ENCODE measurements around the gene ACBD6.

ACBD6 gene

DNA sequence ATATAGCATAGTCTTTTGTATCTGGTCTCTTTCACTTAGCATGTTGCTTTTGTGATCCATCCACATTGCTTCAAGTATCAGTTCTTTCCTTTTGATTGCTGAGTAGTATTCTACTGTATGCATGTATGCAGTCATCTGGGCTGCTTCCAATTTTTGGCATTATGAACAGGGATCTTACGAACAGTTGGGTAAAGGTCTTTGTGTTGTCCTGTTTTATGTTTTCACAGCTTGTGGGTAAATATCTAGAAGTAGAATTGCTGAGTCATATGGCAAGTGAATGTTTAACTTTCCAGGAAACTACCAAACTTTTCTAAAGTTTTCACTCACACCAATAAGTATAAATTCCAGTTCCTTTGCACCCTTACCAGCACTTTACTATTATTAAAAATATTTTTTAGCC is 211.4 kb downstream of the ACBD6 start:
- no peak for DNase-seq (ENCODE audit: low spot score)

DNA sequence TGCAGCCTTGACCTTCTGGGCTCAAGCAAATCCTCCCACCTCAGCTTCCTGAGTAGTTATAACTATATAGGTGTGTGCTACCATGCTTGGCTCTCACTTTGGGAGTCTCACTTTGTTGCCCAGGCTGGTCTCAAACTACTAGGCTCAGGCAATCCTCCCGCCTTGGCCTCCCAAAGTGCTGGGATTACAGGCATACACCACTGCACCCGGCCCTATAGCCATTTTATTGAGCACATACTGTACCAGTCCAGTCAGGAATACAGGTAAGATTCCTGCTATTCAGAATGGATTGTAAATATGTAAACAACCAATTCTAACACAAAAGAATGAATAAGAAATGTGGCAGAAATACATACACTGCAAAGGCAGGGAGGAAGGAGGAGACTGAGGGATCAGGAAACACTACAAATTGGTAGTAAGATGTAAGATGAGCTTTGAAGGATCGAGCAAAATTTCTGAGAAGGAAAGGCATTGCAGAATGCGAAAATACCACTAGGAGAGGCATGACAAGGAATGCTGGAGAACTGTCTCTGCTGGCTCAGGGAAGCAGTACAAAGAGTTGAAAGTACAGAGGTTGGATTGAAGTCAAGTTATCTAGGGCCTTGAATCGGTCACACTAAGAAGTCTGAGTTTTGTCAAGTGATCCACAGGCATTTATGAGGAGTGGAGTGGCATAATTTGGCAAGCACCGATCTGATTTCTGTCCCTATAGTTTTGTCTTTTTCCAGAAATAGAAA is 211.9 kb downstream of the ACBD6 start:
- no peak for DNase-seq (ENCODE audit: low spot score)

DNA sequence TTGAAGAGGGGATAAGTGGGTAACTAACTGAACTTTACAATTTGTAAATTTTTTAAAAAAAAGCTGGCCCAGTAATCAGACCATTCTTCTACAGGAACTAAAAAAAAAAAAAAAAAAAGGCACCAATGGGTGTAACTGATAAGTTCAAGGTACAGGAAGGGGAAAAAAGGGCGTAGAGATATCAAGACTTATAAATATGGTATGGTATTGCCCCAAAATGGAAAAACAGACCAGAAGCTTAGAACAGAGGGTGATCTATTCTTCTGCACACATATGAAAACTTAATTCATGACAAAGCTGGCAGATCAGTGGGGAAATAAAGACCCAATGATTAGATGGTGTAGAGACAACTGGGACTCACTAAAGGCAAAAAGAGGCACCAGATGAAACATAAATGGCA is 213.4 kb downstream of the ACBD6 start:
- DNase-seq (ENCODE audit: low spot score) = no peak

DNA sequence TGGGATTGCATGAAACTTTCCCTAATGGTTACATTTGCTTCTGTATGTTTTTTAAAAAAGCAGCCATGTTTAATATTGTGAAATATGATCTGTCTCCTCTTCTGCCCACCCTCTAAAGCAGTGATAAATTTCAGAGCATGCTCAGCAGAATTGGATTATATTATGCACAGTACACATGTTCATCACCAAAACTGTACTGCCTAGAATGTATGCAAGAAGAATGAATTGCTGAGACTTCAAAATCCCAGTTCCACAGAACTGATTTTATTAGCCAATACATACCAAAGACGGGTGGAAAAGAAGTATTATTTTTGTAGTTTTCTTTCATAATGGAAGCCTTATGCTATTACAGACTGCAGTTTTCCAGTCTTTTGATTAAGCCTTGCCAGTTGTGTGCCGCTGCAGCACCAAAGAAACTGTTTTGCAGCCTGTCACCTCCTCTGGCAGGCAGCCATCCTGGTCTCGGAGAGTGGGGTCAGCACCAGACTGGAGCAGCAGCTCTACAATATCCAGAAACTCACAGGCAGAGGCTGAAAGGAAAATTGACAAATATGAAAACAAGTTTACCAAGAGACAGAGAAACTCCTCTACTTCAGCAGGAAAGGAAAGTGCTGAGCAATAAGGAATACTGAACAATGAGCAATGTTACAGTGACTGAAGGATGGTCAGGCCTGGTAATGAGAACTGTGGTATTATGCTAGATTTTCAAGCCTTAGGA is 214.2 kb downstream of the ACBD6 start:
- DNase-seq (ENCODE audit: low spot score) = no peak

DNA sequence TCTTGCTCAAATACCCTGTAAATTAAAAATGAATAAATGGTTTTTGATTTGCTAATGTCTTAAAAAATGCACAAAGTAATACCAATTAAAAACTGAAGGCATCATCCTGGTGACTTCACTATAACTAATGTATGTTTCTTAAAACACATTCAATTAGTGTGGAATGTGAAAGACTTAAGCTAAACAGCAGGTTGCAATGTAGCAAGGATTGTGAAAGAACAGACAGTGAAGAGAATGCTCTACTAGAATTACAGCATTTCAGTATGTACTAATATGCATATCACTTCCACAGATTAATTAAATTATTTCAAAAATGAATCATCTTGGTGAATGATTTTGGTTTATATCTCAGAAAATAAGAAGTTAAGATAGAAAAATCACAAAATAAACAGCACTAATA is 216.0 kb downstream of the ACBD6 start:
- no peak for DNase-seq (ENCODE audit: low spot score)

DNA sequence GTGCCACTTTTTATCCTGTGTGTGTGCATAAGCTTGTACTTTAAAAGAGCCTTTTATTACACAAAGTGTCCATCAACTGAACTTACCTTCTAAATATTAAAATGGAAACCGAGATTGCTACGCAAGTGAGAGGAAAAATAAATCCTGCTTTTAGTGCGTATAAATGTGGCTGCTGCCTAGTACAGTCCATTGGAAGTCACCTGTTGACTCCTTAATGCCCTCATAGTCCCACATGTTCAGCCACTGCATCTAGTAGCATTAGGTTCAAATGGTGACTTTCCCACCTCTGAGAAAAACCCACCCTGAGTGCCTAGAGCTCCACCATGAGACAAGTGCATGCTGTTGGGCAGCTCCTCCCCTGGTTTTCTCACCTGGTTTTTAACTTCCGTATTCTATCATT is 219.3 kb downstream of the ACBD6 start:
- DNase-seq (ENCODE audit: low spot score) = no peak

DNA sequence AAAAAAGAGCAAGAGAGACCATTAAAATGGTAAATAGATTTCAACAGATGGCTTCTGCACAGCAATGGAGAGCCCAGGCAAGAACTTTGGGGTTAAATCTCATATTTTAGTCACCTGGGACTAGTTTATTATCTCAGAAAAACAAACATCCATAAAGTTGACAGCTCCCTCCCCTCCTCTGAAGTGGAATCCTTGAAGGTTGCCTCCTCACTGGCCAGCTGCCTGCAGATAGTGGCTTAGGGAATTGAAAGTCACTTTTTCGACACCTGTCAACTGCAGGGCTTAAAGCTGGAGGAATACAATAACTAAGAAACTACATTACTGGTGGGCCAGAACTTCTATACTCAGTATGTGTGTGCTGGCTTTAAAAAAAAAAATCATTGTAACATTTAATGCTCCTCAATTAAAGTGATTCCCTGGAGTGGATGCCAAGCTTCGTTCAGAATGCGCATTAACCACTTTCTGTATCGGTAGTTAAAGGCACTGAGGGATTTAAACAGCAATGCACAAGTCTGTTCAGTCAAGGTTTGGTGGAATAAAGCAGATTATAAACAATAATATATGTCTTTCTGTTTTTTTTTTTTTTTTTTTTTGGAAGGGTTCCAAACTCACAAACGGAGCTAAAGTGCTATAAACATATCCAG is 219.9 kb downstream of the ACBD6 start:
- no peak for DNase-seq (ENCODE audit: low spot score)

DNA sequence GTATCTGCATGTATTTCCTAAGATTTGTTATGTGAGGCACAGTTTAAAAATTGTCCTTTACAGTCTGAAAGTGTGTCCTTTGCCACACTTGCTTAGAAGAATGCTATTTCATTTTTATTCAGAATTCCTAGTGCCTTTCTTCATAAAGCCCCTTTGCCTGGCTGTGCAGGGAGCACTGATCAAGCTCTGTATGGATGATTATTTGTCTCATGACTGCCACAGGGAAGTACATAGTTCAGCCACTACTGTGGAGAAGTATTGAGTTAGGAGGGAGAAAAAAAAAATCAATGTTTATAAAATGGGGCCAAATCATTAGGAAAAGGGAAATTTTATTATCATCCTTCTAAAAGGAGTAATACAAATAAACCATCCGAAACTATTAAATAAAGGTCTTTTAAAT is 220.9 kb downstream of the ACBD6 start:
- DNase-seq (ENCODE audit: low spot score) = no peak

DNA sequence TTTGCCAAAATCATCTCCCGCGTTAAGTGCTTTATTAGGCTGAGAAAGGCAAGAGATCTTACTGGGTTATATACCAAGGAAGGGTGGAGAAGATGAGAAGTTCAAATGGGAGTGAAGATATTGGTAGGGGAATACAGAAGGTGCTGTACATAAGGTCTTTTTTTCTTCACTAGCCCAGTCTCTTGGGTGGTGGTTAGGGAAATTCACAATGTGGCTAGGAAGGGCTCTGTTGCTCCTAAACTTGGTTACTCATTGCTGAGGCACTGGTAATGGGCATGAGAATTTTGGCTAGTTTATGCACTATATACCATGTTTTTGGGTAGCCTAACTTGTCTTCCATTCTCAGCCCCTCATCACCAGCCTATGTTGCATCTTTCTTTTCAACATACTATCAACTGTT is 221.8 kb downstream of the ACBD6 start:
- no peak for DNase-seq (ENCODE audit: low spot score)

DNA sequence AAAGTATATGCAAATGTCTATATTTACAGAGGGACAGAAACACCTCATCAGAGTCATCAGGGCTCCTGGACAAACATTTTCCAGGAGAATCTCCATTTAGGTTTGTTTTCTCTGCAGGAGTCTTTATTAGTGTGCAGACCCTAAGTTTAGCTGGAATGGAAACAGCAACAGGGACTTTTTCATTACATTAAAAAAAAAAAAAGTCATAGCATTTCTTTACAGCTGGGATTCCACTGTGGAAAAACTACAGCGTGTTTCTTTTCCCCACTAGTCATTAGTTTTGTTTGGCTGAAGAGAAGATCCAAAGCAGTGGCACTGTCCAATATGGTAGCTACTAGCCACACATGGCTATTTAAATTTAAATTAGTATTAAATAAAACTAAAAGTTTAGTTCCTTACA is 222.7 kb downstream of the ACBD6 start:
- no peak for DNase-seq (ENCODE audit: low spot score)

DNA sequence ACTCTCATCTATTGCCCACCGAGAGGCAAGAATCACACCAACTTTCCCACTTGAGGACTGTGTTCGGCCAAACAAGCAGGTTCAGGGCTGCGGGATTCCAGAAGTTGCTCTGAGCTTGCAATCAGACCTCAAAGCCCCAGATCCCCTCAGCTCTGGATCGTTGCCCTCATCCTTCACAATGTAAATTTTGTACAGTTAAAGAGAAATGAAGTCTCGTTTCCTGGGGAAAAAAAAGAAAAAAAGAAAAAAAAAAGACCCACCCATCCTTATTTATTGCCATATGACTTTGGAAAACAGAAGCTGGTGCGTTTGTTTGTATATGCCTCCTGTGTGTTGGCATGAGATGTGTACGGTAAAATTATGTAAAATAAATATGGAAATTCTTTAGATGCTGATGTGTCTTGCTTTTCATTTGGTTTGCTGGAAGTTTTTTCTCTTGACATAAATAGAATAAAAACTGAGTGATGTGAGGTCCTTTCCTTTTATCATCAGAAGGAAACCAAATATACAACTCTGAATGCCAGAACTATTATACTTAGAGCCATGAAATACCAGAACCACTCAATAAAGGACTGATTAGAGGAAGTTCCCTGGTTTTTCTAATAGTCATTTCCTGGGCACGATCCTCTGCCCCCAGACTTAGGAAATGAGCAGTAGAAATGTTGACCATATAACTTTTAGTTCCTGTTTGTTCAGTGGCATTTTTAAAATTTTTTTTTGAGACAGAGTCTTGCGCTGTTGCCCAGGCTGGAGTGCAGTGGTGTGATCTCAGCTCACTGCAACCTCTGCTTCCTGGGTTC is 223.6 kb downstream of the ACBD6 start:
- no peak for DNase-seq (ENCODE audit: low spot score)

DNA sequence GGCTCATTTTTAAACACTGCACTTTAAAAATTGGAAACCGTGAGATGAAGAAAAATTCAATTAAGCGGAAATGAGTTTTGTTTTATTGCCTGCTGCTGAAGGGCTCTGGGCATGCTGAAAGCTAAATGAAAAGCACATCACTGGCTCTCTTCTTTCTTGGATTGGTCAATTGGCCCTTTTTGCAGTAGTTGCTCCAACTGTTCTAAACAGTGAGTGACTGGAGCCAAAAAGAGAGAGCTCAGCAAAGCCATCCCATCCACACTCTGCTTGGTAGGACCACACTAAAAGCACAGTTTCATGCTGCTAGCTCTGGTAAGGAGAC is 224.2 kb downstream of the ACBD6 start:
- no peak for DNase-seq (ENCODE audit: low spot score)

DNA sequence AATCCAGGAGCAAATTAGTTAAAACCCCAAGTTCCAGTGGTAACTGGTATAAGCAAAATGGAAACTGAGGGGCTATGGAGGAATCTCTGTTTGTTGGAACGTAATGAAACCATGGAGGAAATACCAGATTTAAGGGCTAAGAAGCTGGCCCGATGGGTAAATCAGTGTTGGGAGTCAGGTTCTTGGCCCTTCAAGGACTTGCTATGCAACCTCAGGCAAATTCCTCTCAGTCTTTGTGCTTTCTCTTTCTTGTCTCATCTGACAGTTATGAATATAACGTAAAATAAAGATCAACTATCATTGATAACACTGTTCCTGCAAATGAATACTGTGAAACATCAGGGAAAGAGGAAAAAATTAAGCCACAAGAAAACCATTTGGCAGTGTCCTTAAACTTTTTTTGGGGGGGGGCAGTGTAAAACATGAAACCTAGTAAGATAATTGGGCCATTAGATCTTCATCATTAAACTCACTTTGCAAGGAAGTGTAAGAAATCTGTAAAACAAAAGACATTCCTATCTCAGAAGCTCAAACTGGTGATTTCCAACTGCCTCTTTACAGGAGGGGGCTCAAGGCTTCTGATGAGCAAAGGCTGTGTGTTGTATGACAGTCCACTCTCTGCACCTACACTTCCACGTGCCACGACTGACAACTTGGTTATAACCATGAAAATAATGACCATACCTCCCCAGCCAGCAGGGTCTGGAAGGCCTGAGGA is 224.7 kb downstream of the ACBD6 start:
- no peak for DNase-seq (ENCODE audit: low spot score)

DNA sequence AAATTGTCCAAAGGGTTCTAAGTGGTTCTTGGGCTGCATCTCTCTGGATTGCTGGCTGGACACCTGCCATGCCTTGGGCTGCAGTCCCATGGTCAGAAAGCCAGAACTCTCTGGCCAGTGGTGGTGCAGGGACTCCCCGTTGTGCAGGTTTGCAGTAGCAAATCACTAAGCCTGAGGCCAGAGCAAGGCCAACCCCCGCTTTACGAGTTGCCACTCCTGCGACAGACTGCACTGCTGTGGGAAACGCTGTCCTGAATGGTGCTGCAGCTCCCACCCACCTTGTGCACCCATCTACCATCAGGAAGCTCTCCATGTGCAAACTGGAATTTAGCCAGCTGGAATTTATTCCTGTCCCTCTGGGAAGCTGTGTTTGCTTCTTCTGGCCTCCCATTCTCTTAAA is 226.7 kb downstream of the ACBD6 start:
- no peak for DNase-seq (ENCODE audit: low spot score)

DNA sequence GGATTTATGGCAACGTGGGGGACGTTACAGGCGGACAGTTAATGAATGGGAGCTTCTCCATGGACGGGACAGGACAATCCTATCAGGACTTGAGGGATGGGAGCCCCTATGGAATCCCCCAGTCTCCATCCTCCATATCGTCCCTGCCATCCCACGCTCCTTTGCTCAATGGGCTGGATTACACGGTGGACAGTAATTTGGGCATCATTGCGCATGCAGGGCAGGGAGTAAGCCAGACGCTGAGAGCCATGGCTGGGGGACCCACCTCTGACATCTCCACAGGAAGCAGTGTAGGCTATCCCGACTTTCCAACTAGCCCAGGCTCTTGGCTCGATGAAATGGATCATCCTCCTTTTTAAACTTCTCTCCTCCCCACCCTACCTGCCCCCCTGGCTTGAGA is 228.2 kb downstream of the ACBD6 start:
- DNase-seq (ENCODE audit: low spot score) = no peak

DNA sequence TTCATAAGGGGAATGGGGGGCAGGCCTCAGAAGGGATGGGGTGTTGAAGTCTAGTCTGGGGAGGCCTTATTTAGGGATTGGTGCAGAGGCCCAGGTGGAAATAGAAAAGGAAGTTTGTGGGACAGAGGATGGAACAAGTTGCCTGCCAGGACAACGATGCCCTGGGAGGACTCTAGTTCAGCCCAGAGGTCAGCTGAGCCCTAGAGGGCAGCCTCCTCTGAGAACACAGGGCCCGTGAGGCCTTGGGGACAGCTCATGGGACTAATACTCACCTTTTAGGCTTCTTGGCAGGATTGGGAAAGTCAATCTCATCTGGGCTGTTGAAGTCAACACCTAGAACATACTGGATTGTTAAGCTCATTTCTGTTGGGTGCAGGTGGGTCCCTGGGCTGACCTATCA is 229.3 kb downstream of the ACBD6 start:
- DNase-seq (ENCODE audit: low spot score) = no peak

DNA sequence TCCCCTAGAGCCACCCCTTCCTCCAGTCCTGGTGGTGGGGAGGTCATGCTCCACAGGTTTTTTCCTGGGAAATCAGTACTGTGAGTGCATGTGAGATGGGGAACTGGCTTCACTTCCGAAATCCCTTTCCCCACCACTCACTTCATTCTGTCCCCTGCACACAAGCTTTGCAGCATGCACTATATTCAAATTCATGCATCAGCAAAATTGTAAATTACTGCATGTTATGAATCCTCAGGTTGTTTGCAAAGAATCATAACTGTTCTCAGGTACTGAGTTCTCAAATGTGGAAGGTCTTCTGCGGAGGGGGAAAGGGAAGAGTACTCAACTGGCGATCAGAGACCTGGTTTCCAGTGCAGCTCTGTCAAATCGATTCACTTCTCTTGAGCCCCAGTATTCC is 230.0 kb downstream of the ACBD6 start:
- DNase-seq (ENCODE audit: low spot score) = no peak

DNA sequence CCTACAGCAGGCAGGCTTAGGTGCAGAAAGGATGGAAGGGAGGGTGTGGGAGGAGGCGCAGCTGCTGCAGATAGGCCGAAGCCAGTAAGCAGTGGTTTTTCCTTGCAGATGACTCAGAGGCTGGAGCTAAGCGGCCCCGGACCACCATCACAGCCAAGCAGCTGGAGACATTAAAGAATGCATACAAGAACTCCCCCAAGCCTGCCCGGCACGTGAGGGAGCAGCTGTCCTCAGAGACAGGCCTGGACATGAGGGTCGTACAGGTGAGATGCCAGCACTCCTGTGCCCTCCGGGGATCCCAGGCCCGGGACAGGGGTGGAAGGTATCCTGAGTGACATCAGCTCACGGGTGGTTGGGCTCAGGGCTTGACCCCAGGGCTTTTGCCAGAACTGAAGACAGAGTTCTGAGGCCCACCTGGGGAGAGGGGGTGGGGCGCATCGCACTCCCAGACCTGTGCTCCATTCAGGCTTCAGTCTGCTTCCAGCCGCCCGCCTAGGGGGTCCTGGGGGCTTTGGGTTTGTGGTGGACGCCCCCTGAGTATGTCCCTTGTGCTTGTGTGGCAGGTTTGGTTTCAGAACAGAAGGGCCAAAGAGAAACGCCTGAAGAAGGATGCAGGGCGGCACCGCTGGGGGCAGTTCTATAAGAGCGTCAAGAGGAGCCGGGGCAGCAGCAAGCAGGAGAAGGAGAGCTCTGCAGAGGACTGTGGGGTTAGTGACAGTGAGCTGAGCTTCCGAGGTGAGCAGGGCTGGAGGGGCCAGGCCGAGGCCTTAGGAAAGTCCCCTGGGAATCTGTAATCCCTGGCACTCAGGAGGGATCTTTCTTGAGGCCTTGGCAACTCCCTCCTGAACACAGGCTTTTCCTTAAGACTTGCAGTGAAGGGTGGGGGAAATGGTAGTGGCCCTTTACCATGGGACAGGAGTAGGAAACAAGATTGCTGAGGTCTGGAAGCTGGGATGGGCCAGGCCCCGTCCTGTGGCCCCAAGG is 230.8 kb downstream of the ACBD6 start:
- DNase-seq (ENCODE audit: low spot score) = no peak

DNA sequence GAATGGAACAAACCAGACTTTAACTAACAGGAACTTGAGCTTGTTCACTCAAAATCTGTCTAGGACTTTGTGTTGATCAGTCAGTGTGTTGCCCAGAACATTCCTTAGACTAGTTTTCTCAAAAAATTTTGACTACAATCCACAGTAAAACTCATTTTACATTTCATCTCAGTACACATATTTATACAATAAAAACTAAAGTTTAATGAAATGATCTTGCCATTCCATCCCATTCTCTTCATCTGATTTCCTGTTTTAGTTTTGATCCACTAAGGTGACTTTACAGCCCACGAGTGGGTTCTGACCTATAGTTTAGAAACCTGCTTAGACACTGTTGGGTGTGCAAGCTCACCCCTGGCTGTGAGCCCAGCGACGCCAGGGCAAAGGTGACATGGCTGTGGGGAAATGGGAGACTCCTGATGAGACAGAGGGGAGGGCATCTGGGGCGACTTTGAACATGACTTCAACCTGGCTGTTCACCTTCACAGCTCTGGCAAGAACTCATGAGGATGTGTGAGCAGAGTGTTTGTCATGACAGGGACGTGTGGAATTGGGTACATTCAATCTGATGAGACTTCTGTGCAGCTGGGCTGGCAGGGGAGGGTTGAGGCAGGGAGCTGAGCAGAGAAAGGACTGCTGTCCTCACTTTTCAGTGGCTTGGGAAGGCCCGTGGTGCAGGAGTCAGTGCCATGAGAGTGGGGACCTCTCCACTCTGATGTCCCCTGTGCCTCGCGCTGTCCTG is 231.7 kb downstream of the ACBD6 start:
- DNase-seq (ENCODE audit: low spot score) = no peak

Measured in Ammon's horn (tissue), 1 donor.